Mesothelial cell of epicardium (in vitro differentiated cells): ENCODE results near the gene GRIN2A. TPM values are rescaled to one million over a fixed set of nuclear protein-coding genes. Genes with fewer than 3 reads are reported as not detected.

ENCODE experiments used
- DNase-seq, 2 experiments: peaks; one replicate each; pipeline ENCODE4 v3.0.0; 2021; ENCODE audit warnings: low spot score in 2 of 2; ENCODE audit not compliant: unreplicated experiment in 2 of 2
- H3K27ac Mint-ChIP-seq: 2 replicates; pipeline ENCODE4 v1.8.0; 2021; ENCODE audit warnings: mixed read lengths
- H3K27me3 Mint-ChIP-seq: 2 replicates; pipeline ENCODE4 v1.8.0; 2021; ENCODE audit warnings: low read depth, mixed read lengths
- H3K36me3 Mint-ChIP-seq: 2 replicates; pipeline ENCODE4 v1.8.0; 2021; ENCODE audit warnings: mixed read lengths
- H3K4me1 Mint-ChIP-seq: 2 replicates; pipeline ENCODE4 v1.8.0; 2021; ENCODE audit warnings: mixed read lengths
- H3K4me3 Mint-ChIP-seq: 2 replicates; pipeline ENCODE4 v1.8.0; 2021; ENCODE audit warnings: mild to moderate bottlenecking, moderate library complexity, mixed read lengths
- H3K9me3 Mint-ChIP-seq: 2 replicates; pipeline ENCODE4 v1.8.0; 2021; ENCODE audit warnings: mixed read lengths
- CTCF ChIP-seq: fragments of 200-600 bp; sonication (generic); IDR thresholded peaks from one replicate; pipeline ENCODE4 v1.5.0; 2021; ENCODE audit warnings: antibody characterized with exemption; ENCODE audit not compliant: unreplicated experiment
- total RNA-seq: library from RNA; stranded (reverse); gene quantifications from 3 replicates; pipeline ENCODE4 v1.2.1, GENCODE V29; 2021

Gene GRIN2A
- total RNA-seq, 1 donor from 2014 or later: 4.9 TPM

GRCh38 chr16:9978160-9978725, 204.0 kb downstream of the GRIN2A start:
- DNase-seq: no peak
- Mint-ChIP-seq H3K9me3 (peaks cover 3% of the 10 kb centered on the region), H3K36me3 (no peaks in the 10 kb centered on the region), H3K4me3 (no peak overlapping the region), H3K27me3 (peaks cover 16% of the 10 kb centered on the region), H3K4me1 (no peaks in the 10 kb centered on the region), H3K27ac (no peak overlapping the region)
- TF ChIP-seq CTCF: no peak

- Mint-ChIP-seq H3K4me3 (no peak overlapping the region), H3K4me1 (no peaks in the 10 kb centered on the region), H3K9me3 (peaks cover 12% of the 10 kb centered on the region), H3K27ac (no peak overlapping the region), H3K36me3 (no peaks in the 10 kb centered on the region), H3K27me3 (peaks cover 16% of the 10 kb centered on the region)
- no peak for DNase-seq
- TF ChIP-seq CTCF: no peak
These were observed 204.8 kb downstream of the GRIN2A start for GRCh38 chr16:9977333-9977897.

GRCh38 chr16:9976601-9977000, 205.6 kb downstream of the GRIN2A start:
- Mint-ChIP-seq H3K27me3 (peaks cover 15% of the 10 kb centered on the region), H3K9me3 (peaks cover 14% of the 10 kb centered on the region), H3K27ac (no peak overlapping the region), H3K36me3 (no peaks in the 10 kb centered on the region), H3K4me1 (no peaks in the 10 kb centered on the region), H3K4me3 (no peak overlapping the region)
- no peak for DNase-seq
- TF ChIP-seq CTCF: no peak

GRCh38 chr16:9971907-9972306, 210.3 kb downstream of the GRIN2A start:
- no peaks in the 10 kb centered on the region for H3K4me1 Mint-ChIP-seq
- no peaks in the 10 kb centered on the region for H3K36me3 Mint-ChIP-seq
- peaks cover 17% of the 10 kb centered on the region for H3K9me3 Mint-ChIP-seq
- no peak for TF ChIP-seq CTCF
- no peak for DNase-seq
- no peak overlapping the region for H3K27ac Mint-ChIP-seq
- H3K27me3 Mint-ChIP-seq: peaks cover 2% of the 10 kb centered on the region
- no peak overlapping the region for H3K4me3 Mint-ChIP-seq

GRCh38 chr16:9970796-9971195, 211.4 kb downstream of the GRIN2A start:
- DNase-seq: no peak
- Mint-ChIP-seq H3K36me3 (no peaks in the 10 kb centered on the region), H3K4me1 (no peaks in the 10 kb centered on the region), H3K27me3 (peaks cover 2% of the 10 kb centered on the region), H3K27ac (no peak overlapping the region), H3K4me3 (no peak overlapping the region), H3K9me3 (peaks cover 18% of the 10 kb centered on the region)
- no peak for TF ChIP-seq CTCF
